Activated CD8-positive, alpha-beta memory T cell treated with anti-CD3 and anti-CD28 coated beads for 1 hour (primary cell): ENCODE data around the gene POFUT2.
A peak's percentile ranks its signal among the peaks of the same experiment; 100 is the strongest.

Experiments used
- DNase-seq, 2 donors: peaks; one replicate each; pipeline ENCODE4 v3.0.0-alpha.2; 2020; ENCODE audit warnings: low read depth in 1 of 2; ENCODE audit errors: extremely low read depth in 1 of 2

POFUT2 gene

GRCh38 chr21:45225041-45225740, 62.5 kb downstream of the POFUT2 start:
- no peak for DNase-seq

DNA sequence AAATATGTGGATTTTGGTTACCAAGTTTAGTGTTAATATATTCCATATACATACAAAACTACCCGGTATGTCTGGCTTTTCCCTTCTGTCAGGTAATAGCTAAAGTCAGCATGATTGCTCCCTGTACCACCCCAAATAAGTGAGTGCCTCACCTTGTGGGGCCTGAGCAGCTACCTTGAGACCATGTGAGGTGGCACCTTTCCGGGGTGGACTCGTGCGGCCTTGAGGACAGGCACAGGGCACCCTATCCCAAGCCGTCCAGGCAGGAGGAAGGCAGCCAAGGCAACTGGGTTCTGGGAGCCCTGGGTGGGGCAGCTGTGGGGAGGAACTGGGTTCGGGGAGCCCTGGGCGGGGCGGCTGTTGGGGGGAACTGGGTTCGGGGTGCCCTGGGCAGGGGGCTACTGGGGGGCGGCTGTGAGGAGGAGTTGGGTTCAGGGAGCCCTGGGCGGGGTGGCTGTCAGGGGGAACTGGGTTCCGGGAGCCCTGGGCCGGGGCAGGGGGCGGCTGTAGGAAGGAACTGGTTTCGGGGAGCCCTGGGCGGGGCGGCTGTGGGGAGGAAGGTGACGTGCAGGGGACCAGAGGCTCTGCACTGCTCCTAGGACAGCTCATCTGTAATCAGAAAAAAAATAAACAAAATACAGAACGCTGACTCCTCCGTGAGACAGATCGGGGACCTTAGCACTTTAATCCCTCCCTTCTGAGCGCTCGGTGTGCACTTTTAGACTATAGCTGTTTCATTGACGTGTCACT, 63.3 kb downstream of the POFUT2 start:
- DNase-seq = peak in 1 of 2 donors; percentile 54

DNA sequence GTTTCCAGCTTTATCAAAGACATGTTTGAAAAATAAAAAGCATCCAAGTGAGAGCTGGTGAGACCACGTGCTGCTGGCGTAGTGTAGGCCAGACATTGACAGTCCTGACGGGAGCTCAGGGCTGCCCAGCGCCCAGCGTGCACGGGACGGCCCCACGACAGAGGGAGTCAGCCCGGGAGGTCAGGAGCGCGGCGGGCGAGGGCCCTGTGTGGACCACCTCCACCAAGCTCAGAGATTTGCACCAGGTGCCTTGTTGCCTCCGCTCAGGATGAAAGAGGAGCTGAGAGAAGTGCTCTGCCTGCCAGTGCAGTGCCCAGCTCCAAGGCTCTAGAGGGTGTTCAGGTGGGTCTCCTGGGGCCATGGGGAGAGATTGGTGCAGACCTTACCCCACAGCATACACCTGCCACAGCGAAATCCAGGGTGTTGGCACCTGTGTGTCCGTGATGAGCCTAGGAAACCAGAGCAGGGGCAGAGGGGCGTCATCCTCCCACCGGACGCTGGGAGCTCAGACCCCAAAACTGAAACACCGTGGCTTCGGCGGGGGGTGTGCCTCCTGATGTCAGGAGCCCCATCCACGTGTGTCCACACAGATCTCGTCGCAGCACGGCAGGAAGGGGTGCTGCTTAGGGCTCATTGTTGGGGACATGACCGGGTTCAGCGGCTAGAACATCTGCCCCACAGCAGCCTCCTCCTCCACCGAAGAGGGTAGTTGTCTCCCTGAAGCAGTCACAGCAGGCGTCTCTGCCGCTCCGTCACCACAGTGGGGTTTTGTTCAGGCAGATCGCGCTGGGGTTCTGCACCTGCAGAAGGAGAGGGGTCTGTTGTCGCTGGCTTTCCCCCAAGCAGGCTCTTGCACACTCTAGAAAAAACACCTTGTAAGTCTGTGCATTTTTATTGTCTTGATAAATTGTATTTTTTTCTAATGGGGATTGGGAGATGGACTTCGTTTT, 64.2 kb downstream of the POFUT2 start:
- no peak for DNase-seq

GRCh38 chr21:45222001-45222400, 65.7 kb downstream of the POFUT2 start:
- no peak for DNase-seq

DNA sequence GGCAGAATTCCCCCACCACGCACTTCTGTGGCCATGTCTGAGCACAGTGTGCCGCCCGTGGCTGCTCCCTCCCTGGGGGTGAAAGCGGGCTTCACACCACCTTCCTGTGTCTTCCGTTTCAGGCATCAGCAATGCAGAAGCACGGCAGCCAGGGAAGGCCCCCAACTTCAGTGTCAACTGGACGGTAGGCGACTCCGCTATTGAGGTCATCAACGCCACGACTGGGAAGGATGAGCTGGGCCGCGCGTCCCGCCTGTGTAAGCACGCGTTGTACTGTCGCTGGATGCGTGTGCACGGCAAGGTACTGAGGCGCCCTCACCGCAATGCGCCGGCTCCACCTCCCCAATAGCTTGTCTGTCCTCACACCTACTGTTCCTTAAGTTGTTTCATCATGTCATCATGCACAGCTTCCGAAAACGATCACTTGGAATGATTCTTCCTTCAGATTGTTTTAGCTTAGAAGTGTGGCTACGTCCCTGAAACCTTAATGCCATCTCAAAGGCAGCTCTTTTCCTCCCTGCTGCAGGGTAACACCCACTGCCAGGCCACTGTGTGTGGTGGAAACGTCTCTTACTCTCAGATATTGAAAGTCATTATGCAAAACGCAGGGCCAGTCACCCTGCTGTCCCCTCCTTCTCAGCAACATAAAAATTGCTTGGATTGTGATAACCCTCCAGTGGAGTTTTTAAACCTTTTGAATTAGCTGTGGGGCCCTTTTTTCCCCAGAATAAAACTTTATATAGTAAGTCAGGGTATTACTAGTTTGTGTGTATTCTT, 66.8 kb downstream of the POFUT2 start:
- no peak for DNase-seq

GRCh38 chr21:45220071-45220481, 67.6 kb downstream of the POFUT2 start:
- no peak for DNase-seq

- no peak for DNase-seq
These were observed 68.2 kb downstream of the POFUT2 start for GRCh38 chr21:45219517-45219916.

GRCh38 chr21:45217010-45217409, 70.7 kb downstream of the POFUT2 start:
- DNase-seq = no peak

- DNase-seq = no peak
These were observed 72.5 kb downstream of the POFUT2 start for GRCh38 chr21:45215213-45215612.
